OCI-M2 (cell line): ENCODE data around the gene MFF.
"Not testable (repeated sequence)": the region's sequence is repeated elsewhere in the genome, so short reads cannot be mapped to it uniquely, and the experiment has no call there.

Experiments
- DNase-seq: peaks from one replicate; lab custom pipeline; 2025; ENCODE audit not compliant: unreplicated experiment; lab: John Stamatoyannopoulos, UW

MFF gene

DNA sequence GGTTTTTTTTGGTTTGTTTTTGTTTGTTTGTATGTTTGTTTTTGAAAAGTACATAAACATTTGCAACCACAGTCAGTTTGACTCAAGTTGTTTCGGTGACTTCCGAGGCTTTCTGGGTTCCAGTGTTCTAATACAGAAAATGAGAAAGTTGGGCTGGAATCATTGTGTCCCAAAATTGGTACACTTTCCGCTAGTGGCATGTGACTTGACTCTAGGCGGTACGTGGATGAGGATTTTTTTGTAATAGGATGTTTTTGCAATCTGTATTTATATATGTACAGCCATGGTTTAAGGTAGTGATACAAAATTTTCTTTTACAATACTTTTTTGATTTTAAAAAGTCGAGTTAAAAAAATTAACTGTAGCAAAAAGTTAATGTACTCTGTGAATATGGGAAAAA is 1.7 kb downstream of the MFF start:
- DNase-seq = no peak

DNA sequence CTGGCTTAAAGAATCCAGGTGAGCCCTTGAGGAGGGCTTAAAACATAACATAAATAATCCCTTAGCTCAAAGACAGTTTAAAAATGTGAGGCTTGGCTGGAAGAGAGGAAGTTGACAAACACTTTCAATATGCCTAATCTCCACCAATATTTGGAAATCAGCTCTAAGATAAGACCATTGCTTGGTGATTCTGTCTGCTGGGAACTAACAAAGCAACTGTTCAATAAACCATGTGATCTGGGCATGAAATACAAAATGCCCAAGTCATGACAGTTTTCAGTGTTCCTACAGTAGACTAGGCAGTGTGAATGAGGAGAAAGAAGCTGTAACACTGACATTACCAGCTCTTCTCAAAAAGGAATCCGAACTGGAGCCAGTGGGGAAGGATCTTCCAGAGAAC is 10.7 kb downstream of the MFF start:
- DNase-seq = no peak

DNA sequence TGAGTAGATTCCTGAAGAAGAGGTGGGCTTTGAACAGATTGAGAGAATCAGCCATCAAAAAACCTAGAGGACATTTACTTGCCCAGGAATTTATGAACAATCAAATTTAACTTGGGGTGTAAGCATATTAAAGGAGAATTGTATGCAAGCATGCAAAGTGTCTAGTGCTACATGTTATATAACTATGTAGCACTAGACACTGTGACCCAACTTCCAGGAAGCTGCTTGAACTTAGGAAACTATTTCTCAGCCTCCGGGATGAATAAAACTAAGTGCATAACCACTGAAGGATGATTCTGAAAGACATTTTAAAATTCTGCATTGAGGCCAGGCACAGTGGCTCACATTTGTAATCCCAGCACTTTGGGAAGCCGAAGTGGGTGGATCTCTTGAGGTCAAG is 12.4 kb downstream of the MFF start:
- no peak for DNase-seq

DNA sequence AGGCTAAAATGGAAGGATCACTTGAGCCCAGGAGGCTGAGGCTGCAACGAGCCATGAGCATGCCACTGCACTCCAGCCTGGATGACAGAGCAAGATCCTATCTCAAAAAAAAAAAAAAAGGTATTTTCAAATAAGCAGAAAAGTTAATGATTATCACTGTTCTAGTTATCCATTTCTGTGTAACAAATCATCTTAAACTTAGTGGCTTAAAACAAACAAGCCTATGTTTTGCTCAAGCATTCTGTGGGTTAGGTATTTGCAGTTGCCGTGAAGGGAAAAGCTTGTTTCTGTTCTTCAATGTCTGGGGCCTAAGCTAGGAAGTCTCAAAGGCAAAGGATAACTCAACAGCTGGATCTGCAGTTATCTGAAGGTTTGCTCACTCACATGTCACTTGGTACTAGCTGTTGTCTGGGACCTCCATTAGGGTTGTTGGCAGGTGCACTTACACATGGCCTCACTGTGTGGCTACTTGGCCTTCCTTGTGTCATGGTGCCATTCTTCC is 14.1 kb downstream of the MFF start:
- no peak for DNase-seq

DNA sequence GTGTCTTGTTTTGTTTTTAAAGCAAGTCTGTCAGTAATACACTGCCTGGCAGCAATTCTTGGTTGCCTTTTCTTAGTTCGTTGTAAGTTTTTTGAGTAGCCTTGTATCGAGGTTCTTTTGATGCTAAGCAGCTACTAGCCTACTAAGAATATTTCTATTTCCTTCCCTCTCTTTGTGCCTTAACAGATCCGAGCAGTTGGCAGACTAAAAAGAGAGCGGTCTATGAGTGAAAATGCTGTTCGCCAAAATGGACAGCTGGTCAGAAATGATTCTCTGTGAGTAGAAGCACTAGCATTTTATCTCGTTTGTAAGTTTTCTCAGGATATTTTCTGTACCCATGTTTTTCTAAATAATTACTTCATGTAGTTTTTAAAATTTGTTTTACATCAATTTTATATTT is 15.1 kb downstream of the MFF start:
- no peak for DNase-seq

DNA sequence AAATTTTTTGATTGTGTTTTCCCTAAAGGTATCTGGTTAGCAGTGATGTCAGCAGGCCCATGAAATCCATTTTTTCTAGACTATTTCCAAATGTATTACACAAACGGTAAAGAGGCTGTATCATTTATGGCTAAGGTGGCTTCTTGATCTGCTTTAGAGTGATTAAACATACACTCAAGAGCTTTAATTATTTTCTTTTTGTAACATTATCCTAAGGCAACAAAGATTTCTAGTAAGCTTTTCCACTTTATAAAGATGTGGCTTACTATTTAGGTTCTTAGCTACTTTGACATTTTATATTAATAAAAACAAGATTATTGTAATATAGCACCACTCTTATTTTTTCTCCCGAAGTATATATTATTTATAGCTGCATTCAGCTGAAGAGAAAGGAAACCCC is 16.5 kb downstream of the MFF start:
- no peak for DNase-seq

DNA sequence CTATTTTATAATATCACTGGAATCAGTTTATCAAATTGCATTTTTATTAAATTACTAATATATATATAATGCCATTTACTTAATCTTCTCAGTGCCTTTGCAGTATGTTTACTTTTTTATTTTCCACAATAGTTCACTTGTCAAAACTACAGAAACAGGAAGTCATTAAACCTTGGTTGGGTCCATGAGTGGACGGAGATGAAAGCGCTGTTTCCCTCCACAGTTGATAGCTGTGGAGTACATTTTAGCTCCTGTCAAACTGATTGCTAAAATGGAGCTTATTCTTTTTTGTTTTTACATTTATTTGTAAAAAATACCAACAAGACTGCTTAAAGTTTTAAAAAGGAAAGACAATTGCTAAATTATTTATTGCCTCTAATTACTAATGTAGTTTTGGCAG is 19.2 kb downstream of the MFF start:
- no peak for DNase-seq

DNA sequence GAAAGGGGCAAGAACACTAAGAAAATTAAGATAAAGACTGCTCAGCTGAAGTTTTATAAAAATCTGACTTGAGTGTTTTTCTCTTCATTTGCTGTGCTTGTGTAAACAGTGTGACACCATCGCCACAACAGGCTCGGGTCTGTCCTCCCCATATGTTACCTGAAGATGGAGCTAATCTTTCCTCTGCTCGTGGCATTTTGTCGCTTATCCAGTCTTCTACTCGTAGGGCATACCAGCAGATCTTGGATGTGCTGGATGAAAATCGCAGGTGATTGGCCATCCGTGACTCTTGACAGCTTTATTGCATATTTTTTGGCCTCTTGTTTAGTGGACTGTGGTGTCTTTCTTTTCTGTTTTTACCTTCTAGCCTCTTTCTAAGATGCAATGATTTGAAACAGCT is 22.1 kb downstream of the MFF start:
- DNase-seq = no peak

DNA sequence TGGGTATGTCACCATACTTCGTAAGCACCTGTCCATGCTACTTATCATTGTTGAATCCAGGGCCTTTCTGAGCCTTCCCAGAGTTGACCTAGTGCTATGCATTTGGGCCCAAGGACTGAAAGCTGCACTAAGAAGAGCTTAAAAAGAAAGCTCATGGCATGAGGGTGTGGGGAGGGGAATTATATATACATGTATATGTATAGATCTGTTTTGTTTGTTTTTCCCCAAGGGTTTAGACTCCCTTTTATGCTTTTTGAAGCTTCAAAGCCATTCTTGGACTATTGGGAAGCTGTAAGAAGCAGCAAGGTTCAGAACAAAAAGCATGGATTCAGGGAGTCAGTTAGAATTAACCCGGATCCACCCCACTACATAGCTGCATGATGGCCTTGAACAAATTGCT is 23.3 kb downstream of the MFF start:
- no peak for DNase-seq

DNA sequence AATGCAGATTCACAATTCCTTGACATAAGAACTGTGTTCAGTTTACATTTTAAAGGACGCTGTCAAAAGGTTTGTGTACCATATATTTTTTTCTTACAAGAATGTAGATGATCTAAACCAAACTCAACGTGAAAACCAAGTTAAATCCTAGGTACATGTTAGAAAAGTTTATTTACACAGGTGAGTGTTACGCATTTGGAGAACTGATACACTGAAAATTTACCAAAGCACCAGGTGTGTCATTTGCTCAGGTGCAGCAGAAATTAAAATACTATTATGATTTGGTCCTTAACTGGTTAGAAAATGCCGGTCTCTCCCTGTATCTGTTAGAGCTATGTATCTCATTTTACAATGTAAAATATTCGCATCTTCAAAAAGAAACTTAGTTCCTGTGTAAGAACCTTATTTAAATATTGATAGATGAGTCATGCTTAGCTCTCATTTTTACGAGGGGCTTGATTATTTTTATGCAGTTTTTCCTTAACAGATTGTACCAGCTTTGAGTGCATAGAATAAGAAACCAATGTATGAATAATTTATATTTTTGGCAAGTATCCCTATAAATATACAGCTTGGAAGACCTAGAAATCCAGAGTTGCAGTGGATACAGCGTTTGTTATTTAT is 25.1 kb downstream of the MFF start:
- no peak for DNase-seq

DNA sequence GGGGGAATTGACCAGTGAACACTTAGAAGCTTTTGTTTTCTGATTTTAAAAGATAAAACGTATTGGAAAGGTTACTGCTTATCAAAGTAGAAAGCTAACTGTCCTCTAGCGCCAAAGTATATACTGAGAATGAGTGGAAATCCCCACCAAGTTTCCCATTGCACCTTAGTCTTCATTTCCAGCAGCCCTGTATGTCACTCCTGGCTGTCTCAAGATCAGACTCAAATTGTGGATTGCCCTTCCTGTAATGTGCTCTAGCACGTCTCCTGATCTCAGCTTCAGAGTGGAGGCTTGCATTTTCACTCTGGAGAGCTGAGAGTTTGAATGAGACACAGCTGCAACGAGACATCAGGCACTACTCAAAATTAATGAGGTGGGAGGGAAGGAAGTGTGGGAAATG is 26.6 kb downstream of the MFF start:
- DNase-seq = no peak

DNA sequence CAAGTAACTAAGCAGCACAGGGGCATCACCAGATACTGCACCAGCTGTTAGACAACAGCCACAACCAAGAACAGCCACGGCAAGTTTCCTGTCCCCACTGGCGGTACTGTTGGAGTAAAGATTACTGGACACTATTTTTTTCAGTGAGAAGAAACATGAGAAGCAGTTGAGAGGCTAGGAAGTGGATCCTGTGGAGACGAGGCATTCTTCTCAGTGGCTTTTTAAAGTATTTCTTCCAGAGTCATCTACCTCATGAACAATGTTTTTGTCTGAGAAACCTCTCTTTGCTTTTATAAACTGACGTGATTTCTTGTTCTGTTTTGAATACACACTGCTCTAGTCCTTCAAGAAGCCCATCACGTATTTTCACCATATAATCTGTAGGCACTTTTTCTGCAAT is 35.3 kb downstream of the MFF start:
- DNase-seq = no peak

DNA sequence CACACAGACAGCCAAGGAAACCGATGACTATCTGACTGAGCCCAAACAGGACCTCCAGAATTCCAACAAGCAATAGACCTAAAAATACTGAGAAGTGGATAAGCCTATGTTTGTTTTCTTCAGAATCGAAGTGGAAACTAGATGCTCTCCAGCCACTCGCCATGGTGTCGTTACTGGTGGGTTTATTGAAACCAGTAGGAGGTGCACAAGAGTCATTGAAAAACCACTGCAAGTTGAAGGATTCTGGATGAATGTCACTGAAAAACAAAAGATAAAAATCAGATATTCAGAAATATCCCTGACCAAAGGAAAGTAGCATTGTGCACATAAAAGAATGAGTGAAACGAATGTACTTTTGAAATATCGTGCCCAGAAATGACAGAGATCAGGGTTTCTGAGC is 38.7 kb downstream of the MFF start:
- DNase-seq = no peak

DNA sequence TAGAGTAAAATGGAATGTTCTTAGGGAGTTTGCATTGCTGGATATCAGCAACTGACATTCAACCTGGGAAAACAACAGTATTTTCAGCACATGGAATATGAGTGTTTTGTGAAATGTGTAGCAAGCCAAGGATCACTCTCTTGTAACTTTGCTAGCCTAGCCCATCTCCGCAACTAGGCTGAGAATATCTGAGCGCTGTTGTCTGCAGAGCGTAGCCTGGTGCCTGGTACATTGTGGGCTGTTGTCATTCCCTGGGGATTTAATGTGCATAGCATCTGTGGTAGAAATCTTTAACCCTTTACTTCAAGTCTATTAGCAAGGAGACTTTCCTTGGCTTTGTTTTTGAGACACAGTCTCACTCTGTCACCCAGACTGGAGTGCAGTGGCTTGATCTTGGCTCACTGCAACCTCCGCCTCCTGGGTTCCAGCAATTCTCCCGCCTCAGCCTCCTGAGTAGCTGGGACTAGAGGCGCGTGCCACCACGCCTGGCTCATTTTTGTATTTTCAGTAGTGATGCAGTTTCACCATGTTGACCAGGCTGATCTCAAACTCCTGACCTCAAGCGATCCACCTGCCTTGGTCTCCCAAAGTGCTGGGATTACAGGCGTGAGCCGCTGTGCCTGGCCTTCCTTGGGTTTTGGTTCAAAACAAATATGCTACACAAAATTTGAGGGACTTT is 39.7 kb downstream of the MFF start:
- not testable (repeated sequence) for DNase-seq

DNA sequence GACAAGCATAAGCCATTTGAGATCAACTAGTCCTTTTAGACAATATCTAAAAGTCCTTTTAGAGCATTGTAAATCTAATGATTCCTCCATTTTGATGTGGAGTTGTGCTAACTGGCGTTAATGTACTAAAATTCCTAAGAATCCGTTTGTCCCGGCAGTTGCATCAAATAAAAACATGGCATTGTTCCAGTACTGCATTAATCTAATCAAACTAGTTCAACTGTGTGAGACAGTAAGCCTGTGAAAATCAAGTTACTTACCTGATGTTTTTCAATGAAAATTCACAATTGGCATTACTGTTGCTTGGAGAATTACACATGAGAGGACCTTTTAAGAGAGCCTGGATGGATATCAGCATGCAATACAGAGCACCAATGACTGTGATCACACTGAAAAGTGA is 40.8 kb downstream of the MFF start:
- DNase-seq = no peak

DNA sequence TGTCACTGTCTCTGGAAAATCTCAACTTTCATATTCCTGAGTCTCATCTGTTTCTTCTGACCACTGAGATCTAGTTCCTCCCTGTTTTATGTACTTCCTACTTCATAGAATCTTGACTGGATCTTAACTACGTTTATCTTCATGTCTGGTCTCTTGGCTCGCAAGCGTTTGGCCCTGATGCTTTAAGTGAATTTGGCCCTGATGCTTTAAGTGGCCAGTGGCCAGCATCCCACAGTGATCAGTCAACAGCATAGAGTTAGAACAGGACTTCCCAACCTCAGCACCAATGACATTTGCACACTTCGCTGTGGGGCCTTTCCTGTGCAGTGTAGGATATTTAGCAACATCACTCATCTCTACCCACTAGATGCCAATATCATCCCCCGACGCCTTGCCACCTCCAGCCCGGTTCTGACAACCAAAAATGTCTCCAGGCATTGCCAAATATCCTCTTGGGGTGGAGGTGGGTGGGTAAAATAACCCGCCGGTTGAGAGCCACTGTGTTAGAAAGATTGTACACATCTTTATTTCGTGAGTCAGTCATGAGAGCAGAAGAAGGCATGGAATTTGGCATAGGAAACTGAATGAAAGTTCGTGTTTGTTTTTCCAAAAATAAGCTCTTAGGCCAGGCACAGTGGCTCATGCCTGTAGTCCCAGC is 41.8 kb downstream of the MFF start:
- DNase-seq = no peak

DNA sequence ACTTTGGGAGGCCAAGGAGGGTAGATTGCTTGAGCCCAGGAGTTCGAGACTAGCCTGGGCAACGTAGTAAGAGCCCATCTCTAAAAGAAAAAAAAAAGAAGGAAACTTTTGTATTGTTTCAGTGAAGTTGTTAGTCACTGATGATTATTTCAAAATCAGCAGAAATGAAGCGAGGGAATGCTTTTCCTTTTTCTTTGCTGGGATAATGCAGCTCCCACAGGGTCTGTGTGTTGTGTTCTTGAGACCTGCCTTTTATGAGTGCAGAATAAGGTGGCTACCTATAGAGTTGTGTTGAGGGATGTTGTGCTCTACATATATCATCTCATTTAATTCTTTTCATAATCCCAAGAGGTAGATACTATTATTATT is 42.4 kb downstream of the MFF start:
- no peak for DNase-seq

DNA sequence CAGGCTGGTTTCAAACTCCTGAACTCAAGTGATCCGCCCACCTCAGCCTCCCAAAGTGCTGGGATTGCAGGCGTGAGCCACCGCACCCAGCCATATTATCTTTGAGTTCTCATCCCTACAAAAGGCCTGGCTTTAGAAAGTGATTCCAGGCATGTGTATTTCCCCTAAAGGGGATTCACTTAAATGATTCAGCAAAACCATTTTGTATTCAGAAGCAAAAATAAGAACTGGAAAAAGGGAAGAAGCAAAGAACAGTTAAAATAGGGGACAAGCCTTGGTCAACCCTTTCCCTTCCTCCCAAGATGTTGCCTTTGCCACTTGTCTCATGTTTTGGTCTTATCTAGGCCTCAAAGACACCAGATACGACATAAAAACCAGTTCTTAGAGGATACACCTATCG is 43.5 kb downstream of the MFF start:
- no peak for DNase-seq

DNA sequence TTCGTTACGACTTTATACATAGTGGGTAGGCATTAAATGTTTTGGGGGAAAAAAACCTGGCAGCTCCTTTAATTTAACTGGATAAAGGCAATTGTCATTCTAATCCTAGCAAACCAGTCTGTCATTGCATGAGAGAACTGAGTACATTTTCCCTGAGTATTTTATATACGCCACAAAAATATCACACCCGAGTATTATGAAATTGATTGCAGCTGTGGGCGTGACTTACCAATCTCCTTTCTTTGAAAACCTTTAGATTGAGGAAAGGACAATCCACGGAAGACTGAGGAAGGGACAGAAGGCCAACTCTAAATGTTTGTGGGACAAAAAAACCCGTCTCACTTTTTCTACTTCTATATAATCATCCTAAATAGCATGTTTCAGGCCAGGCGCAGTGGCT is 45.0 kb downstream of the MFF start:
- DNase-seq = no peak

DNA sequence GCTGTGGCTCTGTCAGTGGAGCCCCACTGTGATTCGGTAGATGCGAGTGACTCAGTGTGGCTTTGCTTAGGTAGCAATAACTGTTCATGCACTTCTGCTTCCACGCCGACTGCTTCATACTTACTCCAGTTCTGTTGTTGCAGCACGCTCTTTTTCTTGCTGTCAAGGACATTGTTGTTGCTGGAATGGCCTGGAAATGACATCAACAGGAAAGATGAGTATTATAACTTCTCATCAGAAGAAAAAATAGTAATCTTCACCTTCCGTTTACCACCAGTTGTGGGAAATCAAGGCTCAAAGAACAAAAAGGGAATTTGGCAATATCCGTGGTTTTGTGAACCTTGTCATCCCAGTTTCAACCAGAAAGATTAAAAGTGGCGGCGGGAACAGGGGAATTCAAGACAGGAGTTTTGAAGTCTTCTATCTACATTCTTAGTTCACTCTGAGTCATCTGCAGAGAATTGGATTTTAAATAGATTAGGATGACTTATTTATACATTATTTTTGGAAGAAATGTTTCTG is 45.8 kb downstream of the MFF start:
- no peak for DNase-seq

DNA sequence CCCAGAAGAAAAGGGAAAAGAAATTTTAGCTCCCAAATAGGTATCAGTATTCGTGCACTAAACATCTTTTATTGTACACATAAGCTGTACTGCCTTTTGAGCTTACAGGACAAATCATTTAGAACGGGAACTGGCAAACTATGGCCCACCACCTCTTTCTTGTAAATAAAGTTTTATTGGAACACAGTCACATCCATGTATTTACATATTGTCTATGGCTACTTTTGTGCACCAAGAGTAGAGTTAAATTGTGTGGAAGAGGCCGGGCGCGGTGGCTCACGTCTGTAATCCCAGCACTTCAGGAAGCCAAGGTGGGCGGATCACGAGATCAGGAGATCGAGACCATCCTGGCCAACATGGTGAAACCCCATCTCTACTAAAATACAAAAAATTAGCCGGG is 48.3 kb downstream of the MFF start:
- DNase-seq = no peak

DNA sequence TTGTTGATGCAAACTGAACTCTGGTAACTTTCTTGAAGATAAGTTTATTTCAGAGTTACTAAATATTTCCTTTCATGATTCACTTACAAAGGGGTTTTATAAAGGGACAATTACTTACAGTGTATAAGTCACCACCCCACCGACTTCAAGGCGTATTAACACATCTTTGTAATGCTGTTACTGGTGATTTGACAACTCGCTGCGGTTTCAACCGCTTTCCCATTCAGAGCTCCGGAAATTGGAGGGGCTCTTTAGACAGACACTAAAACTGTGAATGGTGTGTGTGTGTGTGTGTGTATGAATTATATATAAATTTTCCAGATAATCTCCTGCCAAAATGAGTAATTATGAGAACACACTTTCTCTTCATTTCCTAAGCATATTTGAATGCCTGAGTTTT is 49.1 kb downstream of the MFF start:
- DNase-seq = no peak
